GM13976 (cell line): ENCODE measurements around the gene TNS1.

Experiments used
- DNase-seq: peaks from one replicate; pipeline ENCODE4 v3.0.0; 2012; ENCODE audit warnings: low spot score
- in situ Hi-C: fragments of 300-500 bp; cut with MboI; formaldehyde crosslinking; loops from one replicate; pipeline ENCODE4 v1.12.0; 2022; ENCODE audit warnings: low sequenced_read_pairs, mixed read lengths, inconsistent platforms; ENCODE audit not compliant: unreplicated experiment
- TF ChIP-seq, protein P1 (sequence below): IDR thresholded peaks from 2 replicates; pipeline ENCODE4 v1.5.1; 2012; ENCODE audit warnings: borderline replicate concordance, mild to moderate bottlenecking; ENCODE audit not compliant: insufficient read depth; ENCODE audit errors: extremely low read depth, missing control alignments, control extremely low read depth

The TNS1 gene

DNA sequence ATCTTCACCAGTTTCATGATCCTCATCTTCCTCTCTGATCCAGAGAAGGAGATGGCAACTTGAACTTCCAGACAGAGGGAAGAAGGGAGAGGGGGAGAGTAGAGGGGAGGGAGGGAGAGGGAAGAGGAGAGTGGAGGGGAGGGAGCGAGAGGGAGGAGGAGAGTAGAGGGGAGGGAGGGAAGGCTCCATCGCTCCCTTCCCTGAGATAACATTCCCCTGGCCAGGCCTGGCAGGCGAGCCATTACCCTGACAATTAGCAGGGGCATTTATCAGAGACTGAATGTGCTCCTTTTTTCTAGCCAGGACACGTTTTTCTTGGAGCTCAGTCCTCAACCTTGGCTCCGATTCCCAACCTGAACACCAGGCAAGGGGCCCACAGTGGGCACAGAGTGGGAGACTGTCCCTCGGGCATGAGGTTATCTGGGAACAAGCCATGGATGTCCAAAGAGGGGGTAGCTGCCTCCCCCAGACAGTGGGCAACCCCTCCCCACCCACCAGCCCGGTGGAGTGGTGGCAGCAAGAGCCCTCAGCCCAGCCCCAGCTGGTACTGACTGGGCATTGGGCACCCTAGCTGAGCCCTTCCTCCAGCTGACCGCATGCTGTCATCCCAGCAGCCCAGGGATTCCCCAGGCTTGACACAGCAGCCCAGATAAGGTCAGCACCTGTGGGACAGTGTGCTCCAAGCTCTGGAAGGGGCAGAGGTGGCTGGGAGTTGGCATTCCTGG lies 81.8 kb downstream of the TNS1 start:
- in situ Hi-C loops, result no loop called here
- no peak for DNase-seq
- TF ChIP-seq, protein P1, sequence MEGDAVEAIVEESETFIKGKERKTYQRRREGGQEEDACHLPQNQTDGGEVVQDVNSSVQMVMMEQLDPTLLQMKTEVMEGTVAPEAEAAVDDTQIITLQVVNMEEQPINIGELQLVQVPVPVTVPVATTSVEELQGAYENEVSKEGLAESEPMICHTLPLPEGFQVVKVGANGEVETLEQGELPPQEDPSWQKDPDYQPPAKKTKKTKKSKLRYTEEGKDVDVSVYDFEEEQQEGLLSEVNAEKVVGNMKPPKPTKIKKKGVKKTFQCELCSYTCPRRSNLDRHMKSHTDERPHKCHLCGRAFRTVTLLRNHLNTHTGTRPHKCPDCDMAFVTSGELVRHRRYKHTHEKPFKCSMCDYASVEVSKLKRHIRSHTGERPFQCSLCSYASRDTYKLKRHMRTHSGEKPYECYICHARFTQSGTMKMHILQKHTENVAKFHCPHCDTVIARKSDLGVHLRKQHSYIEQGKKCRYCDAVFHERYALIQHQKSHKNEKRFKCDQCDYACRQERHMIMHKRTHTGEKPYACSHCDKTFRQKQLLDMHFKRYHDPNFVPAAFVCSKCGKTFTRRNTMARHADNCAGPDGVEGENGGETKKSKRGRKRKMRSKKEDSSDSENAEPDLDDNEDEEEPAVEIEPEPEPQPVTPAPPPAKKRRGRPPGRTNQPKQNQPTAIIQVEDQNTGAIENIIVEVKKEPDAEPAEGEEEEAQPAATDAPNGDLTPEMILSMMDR, result no peak

DNA sequence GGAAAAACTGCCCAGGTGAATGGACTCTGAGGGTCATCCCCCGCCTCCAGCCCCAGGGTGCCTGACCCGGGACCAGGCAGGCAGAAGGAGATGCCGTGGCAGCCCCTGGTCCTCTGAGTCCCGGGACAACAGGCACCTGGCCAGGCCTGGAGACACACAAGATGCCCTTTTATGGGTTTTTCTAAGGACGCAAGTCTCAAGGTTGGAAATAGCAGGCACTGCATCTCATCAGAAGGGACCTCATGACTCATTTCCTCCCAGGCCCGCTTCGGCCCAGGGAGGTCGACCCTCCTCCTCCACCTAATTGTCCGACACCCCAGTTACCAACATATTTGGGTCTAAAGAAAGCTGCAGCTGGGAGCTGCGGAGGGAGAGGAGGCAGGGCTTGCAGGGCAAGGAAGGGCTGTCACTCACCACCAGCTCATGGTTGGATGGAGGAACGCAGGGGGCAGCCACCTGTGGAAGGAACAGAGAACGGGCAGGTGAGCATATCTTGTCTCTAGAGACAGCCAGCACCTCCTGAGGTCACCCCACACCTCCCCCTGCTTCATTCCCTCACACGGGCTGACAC lies 82.9 kb downstream of the TNS1 start:
- in situ Hi-C loops, result no loop called here
- no peak for DNase-seq
- TF ChIP-seq, protein P1, result no peak

DNA sequence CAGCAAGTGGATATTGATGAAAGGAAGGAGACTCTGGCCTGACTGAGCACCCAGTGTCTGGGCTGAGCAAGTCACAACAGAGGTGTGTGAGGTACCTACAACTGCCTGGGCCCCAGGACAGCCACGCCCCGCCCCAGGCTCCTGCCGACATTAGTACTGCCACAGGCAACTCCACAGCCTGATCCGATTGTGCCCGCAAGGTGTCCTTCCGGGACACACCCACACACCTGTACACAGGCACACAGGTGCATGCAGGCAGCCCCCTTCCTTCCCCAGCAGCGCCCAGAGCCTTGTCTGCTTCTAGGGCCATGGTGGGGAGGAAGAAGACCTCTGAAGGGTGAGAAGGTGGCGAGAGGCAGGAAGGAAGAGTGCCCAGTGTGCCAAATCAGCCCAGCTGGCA lies 83.6 kb downstream of the TNS1 start:
- in situ Hi-C loops, result no loop called here
- TF ChIP-seq, protein P1, result no peak
- no peak for DNase-seq

DNA sequence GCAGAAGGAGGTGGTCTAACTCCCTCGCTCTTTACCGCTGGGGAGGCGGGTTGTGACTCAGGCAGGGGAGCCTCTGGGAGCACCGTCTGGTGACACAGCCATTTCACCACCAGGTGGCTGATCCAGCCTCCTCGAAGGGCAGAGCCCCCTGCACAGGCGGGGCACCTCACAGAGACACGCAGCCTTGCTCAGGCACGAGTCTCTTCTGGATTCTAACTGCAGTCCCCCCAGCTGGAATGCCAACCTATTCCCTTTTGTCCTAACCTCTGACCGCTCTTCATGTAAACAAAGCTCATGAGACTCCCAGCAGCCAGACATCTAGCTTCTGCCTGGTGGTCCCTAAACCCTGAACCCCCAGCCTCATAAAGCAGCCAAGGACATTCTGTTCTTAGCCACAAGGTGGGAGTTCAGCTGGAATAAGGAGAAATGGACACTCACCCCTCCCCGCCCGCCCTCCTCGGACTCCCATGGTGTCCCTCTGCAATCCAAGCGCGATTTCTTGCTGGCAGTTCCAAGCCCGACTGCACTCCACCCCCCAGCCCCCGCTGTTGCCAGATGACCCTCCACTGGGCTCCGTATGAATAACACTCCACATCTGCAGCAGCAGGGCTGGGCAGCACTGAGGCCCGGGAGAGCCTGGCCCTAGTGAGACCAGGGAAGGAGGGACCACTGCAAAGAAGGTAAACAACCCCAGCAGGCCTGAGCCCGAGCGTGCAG lies 84.3 kb downstream of the TNS1 start:
- TF ChIP-seq, protein P1, result no peak
- in situ Hi-C loops, result no loop called here
- no peak for DNase-seq

DNA sequence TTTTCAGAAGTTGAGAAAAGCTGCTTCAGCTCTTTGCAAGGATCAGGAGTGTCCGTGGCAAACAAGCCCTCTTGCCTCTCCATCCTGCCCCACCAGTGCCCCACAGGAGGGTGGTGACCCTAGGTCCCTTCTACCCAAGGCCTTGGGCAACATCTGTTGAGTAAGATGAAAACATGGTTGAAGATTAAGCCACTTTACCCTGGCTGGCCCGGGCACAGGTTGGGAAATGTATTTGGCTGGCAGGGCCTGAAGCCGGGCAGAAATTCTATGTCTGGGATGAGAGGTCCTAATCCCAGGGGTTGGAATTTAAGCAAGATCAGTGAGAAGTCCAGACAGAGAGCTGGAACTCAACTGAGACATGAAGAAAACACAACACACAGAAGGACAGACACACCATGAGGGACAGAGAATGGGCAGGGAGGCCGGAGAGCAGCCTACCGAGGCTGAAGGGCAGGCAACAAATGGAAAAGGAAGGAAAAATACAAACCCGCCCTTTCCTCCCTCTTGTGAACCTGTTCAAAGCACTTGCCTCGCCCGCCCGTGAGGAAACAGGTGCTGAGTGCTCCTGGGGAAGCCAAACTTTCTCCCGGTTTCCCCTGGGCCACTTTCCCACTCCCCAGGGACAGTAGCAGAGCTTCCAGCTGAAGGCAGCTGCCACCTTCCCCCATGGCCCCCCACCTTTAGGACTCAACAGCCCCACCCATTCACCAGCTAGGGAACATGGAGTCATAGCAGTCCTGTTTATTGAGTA lies 86.1 kb downstream of the TNS1 start:
- DNase-seq, result no peak
- TF ChIP-seq, protein P1, result no peak
- in situ Hi-C loops, result no loop called here

DNA sequence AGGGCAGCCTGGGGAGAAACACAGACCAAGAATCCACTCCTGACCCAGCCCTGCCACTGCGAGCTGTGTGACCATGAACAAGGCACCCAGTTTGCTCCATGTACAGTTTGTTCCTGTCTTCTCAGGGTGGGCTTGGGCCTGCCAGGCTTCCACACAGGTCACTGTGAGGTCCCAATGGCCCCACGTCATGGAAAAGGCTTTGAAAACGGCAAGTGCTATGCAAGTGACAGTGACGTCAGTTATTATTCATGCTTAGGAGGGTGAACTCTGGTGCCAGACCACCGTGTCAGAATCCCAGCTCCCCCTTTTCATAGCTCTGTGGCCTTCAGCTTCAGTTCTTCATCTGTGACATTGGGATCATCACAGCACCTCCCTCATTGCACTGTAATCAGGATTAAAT lies 87.1 kb downstream of the TNS1 start:
- in situ Hi-C loops, result no loop called here
- TF ChIP-seq, protein P1, result no peak
- DNase-seq, result no peak
